Measurements from ENCODE around the gene ATRN.
"Not testable (repeated sequence)": the region's sequence is repeated elsewhere in the genome, so short reads cannot be mapped to it uniquely, and the experiment has no call there.

Gene ATRN

DNA sequence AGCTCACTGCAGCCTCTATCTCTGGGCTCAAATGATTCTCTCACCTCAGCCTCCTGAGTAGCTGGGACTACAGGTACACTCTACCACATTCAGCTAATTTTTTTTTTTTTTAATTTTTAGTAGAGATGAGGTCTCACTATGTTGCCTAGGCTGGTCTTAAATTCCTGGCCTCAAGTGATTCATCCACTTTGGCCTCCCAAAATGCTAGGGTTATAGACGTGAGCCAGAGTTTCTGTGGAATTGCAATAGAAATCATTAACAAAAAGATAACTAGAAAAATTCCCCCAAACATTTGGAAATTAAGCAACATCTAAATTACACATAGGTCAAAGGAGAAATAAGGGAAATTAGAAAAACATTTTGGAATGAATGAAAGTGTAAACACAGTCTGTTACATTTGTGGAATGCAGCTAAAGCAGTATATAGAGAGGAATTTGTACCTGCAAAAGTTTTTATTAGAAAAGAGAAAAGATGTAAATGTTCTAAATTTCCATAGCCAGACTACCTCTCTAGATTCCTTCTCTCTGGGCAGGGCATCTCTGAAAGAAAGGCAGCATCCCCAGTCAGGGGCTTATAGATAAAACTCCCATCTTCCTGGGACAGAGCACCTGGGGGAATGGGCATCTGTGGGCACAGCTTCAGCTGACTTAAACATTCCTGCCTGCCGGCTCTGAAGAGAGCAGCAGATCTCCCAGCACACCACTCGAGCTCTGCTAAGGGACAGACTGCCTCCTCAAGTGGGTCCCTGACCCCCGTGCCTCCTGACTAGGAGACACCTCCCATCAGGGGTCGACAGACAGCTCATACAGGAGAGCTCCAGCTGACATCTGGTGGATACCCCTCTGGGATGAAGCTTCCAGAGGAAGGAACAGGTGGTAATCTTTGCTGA lies 51.3 kb downstream of the ATRN start:
- DNase-seq, result no peak

DNA sequence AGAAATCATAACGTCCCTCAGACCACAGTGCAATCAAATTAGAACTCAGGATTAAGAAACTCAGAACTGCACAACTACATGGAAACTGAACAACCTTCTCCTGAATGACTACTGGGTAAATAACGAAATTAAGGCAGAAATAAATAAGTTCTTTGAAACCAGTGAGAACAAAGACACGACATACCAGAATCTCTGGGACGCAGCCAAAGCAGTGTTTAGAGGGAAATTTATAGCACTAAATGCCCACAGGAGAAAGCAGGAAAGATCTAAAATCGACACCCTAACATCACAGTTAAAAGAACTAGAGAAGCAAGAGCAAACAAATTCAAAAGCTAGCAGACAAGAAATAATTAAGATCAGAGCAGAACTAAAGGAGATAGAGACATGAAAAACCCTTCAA lies 53.9 kb downstream of the ATRN start:
- DNase-seq, result not testable (repeated sequence)

DNA sequence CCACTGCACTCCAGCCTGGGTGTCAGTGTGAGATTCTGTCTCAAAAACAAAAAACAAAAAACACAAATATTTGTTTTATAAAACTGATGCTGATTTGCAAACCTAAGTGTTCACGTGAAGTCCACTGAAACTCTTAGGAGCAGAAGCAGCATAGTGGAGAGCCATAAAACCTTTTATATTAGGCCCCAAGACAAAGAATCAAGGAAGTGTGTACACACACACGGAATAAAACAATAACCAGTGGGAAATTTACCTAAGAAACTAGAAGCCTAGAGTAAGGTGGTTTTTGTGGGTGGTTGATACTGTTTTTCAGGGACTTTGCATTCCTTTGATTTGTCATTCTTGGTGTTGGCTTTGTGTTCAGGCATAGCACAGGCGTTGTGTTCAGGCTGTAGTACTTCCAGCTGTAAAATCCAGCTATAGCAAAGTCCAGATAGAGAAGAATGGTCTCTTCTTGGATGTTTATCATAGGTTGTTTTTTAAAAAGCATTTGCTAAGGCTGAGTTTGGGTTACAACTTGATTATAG lies 61.3 kb downstream of the ATRN start:
- DNase-seq, result no peak

DNA sequence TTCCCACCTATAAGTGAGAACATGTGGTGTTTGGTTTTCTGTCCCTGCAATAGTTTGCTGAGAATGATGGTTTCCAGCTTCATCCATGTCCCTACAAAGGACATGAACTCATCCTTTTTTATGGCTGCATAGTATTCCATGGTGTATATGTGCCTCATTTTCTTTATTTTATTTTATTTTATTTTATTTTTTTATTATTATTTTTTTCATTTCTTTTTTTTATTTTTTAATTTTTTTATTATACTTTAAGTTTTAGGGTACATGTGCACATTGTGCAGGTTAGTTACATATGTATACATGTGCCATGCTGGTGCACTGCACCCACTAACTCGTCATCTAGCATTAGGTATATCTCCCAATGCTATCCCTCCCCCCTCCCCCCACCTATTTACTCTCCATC lies 66.9 kb downstream of the ATRN start:
- not testable (repeated sequence) for DNase-seq

DNA sequence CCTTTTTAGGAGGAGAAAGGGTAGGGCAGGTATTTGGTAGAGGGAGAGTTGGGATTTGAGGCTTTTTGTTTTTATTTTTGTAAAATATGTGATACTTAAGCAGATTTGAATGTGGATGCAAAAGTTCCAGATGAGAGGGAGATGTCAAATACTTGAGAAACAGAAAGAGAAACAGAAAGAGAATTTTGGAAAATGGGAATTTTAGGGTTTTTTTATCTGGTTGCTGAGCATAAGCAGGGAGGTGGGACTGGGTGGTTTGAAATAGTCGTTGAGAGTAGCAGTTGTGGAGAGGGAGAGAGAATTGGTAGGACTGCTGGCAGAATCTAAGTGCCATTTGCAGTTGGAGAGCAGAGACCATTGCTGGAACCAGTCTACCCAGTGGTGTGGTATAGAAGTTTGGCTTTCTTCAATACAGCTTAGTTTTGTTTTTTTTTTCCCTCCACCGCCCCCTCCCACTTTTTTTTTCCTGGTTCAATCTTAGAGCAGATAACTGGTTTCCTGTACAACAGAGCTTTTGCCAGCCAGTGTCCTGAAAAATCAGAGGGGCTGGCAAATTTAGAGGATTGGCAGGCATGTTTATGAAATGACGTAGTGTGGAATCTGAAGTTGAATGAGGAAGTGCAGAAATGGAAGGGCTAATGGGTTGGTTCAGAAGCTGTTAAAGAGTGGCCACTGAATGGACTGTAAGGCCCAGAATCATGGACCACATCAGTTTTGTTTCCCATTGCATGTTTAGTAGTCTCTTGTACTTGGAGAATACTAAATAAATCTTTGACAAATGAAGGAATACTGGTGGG lies 68.7 kb downstream of the ATRN start:
- no peak for DNase-seq

DNA sequence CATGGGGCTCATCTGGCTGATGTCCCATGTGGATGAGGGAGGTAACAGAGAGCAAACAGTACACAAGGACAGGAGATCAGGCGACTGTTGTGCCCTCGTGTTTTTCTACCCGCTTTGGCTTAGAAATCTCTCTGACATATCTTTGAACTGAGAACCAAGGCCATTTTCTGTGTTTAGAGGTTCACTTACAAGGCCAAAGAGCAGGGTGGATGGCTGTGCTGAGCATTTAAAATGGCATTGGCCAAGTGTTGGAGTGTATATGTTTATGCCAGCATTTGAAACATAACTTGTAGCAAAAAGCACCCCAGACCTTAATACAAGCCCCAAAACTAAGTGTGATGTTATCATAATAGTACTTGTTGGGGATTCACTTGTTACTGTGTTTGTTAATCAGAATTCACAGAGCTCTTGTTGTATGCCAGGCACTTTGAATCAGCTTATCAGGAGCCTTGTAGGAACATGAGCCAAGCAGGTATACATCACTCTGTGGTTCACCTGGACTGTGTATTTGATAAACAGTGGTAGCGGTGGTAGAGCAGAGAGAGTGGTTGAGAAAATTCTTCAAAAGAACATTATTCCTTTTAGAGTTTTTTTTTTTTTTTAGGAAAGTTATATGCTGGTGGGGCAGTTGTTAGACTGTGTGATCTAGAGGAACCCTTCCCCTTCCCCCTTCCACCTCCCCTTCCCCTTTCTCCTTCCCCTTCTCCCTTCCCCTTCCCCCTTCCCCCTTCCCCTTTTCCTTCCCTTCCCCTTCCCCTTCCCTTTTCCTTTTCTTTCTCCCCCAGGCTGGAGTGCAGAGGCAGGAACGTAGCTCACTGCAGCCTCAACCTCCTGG lies 71.3 kb downstream of the ATRN start:
- no peak for DNase-seq

DNA sequence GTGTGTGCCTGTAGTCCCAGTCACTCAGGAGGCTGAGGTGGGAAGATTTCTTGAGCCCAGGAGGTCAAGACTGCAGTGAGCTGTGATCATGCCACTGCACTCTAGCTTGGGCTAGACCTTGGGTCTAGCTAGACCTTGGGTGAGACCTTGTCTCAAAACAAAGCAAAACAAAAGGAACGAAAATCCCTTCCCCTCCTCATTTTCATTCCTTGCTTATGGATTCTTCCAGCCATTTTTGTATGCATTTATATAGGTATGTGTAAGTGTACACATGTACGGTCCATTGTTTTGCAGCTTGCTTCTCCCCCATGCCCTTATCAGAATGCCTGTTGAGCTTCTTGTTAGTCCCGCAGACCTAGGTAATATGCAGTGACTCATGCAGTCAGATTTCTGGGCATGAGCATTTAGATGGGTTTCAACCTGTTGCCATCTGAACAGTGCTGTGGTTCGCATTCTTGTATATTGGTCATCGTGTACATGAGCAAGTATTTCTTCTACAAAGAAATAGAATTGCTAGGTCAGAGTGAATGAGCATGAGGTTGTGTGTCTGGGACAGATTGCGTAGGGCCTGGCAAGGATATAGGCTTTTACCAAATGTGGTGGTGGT lies 73.2 kb downstream of the ATRN start:
- DNase-seq, result no peak

DNA sequence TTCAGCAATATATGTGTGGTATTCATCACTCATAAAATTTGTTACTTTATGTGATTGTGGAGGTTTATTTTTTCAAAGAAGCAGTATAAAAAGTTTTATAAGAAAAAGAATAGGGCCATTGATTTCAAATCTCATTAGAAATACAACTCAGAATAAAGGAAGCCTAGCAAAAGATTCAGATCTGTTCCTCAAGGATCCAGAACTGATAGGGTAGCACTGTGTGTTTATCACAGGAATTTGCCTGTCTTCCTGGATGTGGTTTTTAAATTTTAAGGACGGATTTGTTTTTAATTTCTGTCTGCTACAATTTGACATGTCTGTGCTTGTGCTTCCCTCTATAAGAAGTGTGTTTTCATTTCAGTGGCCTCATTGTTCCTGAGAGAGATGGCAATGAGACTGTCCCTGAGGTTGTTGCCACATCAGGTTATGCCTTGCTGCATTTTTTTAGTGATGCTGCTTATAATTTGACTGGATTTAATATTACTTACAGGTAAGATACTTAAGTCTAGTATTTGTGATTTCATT lies 74.6 kb downstream of the ATRN start:
- no peak for DNase-seq

DNA sequence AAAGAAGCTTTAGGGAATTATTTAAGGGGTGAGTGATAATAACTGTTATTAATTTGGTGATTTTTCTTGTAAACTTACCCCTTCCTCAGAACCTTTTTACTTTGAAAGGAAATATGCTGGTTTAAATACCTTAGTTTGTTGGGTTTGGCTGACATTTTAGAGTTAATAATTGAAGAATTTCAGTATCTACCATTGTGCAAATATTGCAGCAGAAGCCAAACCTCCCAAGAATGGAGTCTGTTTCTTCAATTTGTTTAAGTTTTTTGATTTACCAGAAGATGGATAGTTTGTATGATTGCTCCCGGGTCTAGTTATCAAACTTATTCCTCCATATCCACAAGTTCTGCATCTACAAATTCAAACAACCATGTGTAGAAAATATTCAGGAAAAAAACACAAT lies 77.1 kb downstream of the ATRN start:
- DNase-seq, result no peak

DNA sequence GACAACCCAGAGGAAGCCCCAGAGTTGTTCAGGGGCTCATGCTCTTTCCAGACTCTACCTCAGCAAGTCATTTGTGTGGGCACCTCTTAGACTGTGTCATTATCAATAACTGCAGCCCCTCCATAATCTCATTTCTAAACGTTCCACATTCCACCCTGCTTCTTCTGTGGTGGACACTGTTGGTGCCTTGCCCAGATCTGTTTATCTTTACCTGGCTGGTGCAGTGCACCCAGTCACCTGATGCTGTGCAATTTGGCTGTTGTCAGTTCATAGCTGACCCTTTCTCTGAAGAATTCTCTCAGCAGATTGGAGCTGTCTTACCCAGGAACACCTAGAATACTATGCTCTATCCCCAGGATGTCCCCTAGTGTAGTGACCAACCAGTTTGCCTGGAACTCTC lies 80.0 kb downstream of the ATRN start:
- DNase-seq, result no peak

DNA sequence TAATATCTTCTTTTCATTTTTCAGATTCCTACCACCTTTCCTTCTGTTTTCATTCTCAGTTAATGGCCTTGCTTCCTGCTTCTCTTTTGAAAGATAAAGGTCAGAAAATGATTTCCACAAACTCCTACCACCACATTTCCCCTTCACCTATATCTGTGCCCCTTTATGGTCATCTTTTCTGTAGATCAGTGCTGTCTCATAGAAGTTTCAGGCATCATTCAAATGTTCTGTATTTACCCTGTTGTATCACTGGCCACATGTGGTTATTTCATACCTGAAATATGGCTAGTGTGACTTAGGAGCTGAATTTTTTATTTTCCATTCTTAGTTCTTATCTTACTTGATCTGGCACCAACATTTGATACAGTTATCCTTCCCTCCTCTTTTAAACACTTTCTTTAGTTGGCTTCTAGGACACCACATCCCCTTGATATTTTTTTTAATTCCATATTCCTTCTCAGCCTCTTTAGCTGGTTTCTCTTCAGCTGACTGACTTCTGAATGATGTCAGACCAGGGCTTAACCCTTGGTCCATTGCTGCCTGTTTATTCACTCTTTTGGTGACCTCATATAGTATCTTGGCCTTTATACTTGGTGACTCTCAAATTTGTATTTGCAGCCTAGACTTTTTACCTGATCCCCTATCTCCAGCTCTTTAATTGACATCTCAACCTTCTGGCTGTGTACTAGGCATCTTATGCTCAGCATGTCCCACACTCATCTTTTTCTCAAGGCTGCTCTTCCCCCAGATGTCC lies 81.0 kb downstream of the ATRN start:
- DNase-seq, result no peak

DNA sequence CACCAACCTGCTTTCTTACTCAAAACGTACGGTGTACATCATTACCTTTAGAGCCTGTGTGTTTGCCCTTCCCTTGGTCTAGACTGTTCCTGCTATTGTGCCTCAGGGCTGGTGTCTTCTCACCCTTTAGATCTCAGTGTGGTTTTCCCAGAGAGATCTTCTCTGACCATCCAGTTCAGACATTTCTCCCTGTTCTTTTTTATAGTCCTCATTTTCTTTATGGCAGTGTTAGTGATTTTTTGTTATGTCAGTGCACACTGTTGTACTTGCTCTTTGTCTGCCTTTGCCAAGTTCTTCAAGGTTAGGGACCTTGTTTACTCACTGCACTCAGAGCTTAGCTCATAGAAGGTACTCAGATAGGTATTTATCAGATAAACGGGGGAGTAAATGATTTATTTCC lies 82.8 kb downstream of the ATRN start:
- no peak for DNase-seq

DNA sequence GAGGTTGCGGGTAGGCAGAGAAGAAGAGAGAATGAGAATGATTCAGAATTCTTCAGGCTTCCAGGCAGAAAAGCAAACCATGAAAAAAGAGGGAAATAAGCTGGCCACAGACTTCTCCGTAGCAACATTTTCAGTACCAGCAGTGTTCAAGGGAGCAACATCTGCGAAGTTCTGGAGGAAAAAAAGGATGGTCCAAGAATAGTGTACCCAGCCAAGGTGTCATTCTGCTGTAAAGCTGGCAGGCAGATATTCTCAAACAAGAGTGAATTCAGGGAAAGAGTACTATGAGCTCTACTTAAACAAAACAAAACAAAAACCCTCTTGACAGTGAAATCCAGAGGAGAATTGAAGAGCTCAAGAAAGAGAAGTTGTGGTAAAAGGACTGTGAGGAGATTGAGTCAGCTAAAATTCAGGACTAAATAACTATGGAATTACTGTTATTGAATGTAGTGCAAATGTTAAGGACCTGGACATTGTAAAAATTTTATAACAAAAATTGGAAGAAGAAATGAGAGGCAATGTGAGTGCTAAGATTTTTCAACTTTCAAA lies 86.5 kb downstream of the ATRN start:
- no peak for DNase-seq

DNA sequence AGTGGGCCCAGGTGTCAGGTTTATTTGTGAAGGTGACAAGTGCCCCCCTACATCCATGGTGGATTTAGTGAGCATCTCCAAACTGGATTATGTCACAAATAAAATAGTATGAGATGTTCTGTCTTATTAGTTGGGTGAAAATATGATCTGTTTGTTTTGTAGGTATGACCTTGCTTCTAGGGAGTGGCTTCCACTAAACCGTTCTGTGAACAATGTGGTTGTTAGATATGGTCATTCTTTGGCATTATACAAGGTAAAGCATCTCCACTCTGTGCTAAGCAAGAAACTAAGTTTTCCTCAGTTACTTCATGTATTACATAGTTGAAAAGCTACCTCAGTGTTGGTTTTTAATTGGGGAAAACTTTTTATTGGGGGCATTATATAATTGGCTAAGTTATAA lies 88.4 kb downstream of the ATRN start:
- DNase-seq, result no peak

DNA sequence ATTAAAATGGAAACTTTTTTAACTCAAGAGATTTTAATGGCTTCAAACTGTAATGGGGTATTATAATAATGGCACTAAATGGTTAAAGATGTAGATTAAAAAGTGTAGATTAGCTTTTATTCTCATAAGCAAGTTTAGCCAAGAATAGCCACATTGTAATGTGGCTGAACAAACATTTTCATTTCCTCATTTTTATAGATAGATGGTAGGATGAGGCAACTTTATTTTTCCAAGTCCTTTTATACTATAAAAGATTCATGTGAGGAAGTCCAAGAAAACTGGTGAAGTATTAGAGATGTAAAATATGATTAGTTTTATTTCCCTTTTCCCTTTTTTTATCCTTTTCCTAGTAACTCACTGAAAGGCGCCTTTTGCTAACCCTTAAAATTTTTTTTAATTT lies 88.8 kb downstream of the ATRN start:
- DNase-seq, result no peak

DNA sequence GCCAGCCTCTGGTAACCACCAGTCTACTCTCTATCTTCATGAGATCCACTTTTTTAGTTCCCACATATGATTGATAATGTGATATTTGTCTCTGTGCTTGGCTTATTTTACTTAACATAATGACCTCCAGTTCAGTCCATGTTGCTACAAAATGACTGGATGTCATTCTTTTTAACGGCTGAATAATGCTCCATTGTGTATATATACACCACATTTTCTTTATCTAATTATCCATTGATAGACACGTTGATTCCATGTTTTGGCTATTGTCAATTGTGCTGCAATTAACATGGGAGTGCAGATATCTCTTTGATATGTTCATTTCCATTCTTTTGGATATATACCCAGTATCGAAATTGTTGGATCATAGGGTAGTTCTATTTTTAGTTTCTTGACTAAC lies 89.3 kb downstream of the ATRN start:
- no peak for DNase-seq

DNA sequence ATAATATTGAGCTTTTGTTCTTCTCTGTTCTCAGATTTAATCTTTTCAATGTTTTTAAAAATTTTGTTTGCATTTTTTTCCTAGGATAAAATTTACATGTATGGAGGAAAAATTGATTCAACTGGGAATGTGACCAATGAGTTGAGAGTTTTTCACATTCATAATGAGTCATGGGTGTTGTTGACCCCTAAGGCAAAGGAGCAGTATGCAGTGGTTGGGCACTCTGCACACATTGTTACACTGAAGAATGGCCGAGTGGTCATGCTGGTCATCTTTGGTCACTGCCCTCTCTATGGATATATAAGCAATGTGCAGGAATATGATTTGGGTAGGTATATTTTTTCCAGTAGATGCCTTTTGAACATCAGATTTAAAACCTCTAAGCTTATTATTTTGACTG lies 89.8 kb downstream of the ATRN start:
- DNase-seq, result no peak

DNA sequence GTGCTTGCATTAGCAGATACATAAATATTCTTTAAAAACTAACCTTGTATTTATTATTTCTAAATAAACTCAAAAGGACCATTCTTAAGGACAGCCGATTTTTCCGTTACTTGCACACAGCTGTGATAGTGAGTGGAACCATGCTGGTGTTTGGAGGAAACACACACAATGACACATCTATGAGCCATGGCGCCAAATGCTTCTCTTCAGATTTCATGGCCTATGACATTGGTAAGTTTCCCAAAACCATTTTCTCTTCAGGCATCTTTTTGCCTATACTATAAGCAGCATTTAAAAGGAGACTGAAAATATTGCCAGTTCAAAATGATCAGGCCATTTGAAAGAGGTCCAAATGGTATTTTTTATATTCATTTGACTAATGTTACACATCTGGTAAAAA lies 92.3 kb downstream of the ATRN start:
- no peak for DNase-seq

DNA sequence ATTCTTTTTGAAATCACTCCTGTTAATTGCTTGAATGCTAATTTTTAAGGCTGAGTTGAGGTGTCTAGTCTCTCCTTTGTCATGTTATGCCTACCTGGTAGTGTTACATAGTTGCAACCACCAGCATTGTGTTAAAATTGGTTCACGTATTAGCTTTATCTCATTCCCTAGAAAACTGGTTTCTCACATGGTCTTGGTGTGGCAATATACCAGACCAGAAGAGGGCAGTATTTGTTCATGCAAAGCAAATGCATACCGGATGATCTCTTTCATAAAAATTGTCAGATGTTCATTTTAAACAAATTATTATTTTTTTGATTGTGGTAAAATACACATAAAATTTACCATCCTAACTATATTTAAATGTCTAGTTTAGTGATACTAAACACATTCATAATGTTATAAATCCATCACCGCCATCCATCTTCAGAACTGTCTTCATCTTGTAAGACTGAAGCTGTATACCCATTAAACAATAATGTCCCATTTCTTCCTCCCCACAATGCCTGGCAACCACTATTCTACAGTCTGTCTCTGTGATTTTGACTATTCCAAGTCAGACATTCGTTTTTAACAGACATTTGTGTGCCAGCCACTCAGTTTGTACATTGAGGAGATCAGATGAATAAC lies 92.8 kb downstream of the ATRN start:
- no peak for DNase-seq

DNA sequence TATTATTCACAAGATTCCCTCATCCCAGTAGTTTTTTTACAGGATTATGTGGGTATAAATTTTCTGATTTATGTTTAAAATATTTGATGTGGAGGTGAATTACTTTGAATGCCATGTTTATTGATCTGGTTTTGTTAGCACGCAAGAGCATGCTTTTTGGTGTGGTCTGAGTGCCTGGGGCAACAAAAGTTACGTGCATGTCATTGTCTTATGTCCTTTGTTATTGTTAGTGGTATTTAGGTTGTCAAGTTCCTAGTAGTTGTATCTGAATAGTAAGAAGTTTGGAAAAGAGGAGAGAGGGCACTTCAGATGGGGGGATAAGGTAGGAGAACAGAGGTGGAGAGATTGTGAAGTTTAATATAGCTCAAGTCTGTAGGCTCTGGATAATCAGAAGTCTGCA lies 95.0 kb downstream of the ATRN start:
- DNase-seq, result no peak

DNA sequence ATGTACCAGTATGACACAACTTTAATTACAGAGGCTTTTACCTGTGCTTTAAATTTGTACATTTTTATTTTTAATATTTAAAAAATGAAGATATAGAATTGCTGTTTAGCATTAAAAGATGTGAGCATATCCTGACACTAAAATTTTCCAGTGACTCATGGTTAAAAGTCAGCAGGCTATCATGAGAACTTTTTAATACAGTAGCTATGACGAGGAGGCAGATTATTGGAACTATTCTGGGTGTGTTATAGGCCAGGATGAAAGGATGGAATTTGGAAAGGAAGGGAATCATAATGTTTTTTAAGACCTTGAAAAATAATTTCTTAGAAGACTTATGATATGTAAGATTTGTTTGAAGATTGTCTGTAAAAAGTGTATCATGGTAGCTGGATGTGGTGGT lies 101.3 kb downstream of the ATRN start:
- no peak for DNase-seq
